ENCODE data around the gene NBEA.
"Not testable (repeated sequence)": the region's sequence is repeated elsewhere in the genome, so short reads cannot be mapped to it uniquely, and the experiment has no call there.

NBEA gene

DNA sequence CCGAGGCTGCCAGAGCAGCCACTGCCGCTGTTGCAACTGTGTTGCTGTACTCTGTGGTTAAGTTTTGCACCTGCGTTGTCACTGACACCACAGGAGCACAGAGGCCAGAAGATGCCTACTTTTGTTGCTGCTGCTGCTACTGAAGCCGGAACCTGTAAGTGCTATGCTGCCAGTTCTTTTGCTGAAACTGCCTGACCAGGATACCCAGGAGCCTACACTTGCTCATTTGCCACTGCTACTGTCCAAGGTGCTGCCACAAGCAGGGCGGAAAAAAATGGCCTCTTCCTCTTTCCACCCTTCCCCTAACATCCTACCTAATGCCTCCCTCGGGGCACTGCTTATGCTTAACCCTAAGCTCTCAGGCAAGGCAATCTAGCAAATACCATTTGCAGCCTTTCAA, 29.0 kb upstream of the NBEA start:
- DNase-seq (ENCODE audit: low read depth) = peak; percentile 36
- TF ChIP-seq, protein P1, sequence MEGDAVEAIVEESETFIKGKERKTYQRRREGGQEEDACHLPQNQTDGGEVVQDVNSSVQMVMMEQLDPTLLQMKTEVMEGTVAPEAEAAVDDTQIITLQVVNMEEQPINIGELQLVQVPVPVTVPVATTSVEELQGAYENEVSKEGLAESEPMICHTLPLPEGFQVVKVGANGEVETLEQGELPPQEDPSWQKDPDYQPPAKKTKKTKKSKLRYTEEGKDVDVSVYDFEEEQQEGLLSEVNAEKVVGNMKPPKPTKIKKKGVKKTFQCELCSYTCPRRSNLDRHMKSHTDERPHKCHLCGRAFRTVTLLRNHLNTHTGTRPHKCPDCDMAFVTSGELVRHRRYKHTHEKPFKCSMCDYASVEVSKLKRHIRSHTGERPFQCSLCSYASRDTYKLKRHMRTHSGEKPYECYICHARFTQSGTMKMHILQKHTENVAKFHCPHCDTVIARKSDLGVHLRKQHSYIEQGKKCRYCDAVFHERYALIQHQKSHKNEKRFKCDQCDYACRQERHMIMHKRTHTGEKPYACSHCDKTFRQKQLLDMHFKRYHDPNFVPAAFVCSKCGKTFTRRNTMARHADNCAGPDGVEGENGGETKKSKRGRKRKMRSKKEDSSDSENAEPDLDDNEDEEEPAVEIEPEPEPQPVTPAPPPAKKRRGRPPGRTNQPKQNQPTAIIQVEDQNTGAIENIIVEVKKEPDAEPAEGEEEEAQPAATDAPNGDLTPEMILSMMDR (conservative IDR thresholded peaks at IDR 0.05; ENCODE audit: low read depth, low read length) = no peak
- H3K4me3 ChIP-seq (ENCODE audit: low read depth, low read length) = no peak overlapping the region

GRCh38 chr13:34914416-34914815, 27.7 kb upstream of the NBEA start:
- DNase-seq (ENCODE audit: low read depth) = no peak
- H3K4me3 ChIP-seq (ENCODE audit: low read depth, low read length) = no peak overlapping the region
- TF ChIP-seq, protein P1 (conservative IDR thresholded peaks at IDR 0.05; ENCODE audit: low read depth, low read length) = no peak

DNA sequence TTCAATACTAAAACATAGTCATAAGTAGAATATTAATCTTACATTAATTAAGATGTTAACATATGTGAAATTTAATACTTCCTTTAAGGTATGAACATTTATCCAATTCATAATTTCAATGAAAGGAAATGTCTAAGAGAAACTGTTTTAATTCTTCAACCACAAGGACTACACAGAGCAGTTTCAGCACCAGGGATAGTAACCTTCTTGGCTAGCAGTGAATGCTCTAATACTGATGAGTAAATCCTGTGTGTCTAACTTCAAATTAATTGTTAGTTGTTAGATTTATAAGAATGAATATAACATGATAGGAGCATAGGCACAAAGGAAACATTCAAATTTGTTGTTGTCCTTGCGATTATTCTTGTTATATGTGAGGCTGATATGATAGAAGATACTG, 15.6 kb upstream of the NBEA start:
- TF ChIP-seq, protein P1 (conservative IDR thresholded peaks at IDR 0.05; ENCODE audit: low read depth, low read length) = no peak
- H3K4me3 ChIP-seq (ENCODE audit: low read depth, low read length) = no peak overlapping the region
- DNase-seq (ENCODE audit: low read depth) = peak; percentile 79

DNA sequence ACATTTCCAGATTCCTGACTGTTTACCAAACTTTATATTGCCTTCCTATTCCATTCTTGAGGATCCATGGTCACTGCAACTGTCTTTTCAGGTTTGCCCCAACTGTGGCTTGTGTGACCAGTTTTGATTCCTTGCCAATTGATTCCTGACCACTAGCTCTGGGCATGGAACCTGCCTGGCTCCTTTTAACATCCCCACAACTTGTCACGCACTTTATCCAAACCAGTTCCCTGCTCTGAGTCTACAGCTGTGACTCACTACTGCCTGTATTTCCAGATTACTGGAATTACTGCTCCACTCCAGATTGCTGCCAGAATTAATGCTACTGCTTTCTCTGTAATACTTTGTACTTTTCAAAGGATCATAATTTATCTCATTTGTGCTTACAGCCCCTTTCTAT, 13.4 kb upstream of the NBEA start:
- not testable (repeated sequence) for H3K4me3 ChIP-seq (ENCODE audit: low read depth, low read length)

DNA sequence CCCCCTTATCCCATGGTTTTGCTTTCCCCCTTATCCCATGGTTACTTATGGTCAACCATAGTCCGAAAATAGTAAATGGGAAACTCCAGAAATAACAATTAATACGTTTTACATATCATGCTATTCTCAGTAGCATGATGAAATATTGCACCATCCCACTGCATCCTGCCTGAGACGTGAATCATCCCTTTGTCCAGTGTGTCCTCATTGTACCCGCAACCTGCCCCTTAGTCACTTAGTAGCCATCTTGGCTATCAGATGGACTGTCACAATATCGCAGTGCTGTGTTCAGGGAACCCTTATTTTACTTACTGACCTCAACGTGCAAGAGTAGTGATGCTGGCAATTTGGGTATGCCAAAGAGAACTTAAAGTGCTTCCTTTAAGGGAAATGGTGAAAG, 10.5 kb upstream of the NBEA start:
- H3K4me3 ChIP-seq (ENCODE audit: low read depth, low read length) = no peak overlapping the region
- no peak for DNase-seq (ENCODE audit: low read depth)
- TF ChIP-seq, protein P1 (conservative IDR thresholded peaks at IDR 0.05; ENCODE audit: low read depth, low read length) = no peak

More for the DNA sequence above, 13.4 kb upstream of the NBEA start:
- DNase-seq (ENCODE audit: low read depth) = not testable (repeated sequence)

- DNase-seq (ENCODE audit: low read depth) = no peak
- no peak overlapping the region for H3K4me3 ChIP-seq (ENCODE audit: low read depth, low read length)
- TF ChIP-seq, protein P1 (conservative IDR thresholded peaks at IDR 0.05; ENCODE audit: low read depth, low read length) = no peak
These were observed 8.7 kb upstream of the NBEA start for GRCh38 chr13:34933349-34933748.

DNA sequence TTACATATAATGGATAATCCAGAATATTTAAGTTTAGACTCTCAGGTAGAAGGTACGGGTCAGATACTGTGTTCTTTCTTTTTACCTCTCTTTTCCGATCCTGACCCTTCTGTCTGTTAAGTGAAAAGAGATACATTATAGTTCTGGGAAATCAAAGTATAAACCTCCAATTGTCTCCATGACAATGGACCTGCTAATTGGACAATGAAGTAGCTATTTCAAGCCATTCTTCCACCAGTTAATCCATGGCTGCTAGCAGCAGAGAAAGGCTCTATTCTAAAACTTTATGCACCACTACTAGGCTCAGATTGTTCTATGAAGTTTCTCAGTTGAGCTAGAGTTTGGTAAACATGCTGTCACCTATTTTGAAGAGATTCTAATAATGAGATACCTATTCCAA, 8.3 kb upstream of the NBEA start:
- TF ChIP-seq, protein P1 (conservative IDR thresholded peaks at IDR 0.05; ENCODE audit: low read depth, low read length) = no peak

DNA sequence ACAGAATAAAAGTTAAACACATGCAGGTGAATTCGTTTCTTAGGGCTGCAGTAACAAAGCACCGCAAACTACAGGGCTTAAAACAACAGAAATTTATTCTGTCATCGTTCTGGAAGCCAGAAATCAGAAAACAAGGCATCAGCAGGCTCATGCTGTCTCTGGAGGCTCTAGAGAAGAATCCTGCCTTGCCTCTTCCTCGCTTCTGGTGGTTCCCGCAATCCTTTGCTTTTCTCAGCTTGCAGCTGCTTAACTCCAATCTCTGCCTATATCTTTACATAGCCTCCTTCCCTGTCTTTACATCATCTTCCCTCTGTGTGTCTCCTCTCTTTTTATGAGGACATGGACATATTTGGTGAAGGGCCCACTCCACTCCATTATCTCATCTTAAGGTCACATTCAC, 6.2 kb upstream of the NBEA start:
- no peak for DNase-seq (ENCODE audit: low read depth)
- TF ChIP-seq, protein P1 (conservative IDR thresholded peaks at IDR 0.05; ENCODE audit: low read depth, low read length) = no peak
- no peak overlapping the region for H3K4me3 ChIP-seq (ENCODE audit: low read depth, low read length)

More for the DNA sequence above, 8.3 kb upstream of the NBEA start:
- DNase-seq (ENCODE audit: low read depth) = no peak
- H3K4me3 ChIP-seq (ENCODE audit: low read depth, low read length) = no peak overlapping the region

All from choroid plexus epithelial cell (primary cell).